ENCODE data around the gene RABGEF1.
"Not testable (repeated sequence)": the region's sequence is repeated elsewhere in the genome, so short reads cannot be mapped to it uniquely, and the experiment has no call there.

The RABGEF1 gene

DNA sequence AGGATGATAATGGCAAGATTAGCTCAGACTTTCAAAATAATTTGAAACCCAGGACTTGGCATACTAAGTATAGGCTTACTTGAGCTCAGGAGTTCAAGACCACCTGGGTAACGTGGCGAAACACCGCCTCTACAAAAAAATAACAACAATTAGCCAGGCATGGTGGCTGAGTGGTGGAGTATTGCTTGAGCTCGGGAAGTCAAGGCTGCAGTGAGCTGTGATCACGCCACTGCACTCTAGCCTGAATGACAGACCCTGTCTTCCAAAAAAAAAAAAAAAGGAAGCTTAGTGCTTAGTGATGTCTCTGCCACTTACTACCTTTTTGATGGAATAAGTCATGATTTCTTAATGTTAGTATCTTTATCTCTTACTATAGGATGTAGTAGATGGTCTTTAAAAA is 25.5 kb downstream of the RABGEF1 start:
- no peak for DNase-seq

DNA sequence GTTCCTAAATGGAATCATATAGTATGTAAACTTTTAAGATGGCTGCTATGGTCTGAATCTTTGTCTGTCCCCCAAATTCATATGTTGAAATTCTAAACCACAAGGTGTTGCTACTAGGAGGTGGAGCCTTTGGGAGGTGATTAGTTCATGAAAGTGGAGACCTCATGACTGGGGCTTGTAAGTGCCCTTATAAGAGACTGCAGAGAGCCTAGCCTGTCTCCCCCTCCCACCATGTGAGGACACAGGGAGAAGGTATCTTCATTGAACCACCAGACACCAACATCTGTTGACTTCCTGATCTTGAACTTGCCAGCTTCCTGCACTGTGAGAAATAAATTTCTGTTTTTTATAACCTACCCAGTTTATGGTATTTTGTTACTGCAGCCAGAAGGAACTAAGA is 27.0 kb downstream of the RABGEF1 start:
- not testable (repeated sequence) for DNase-seq

DNA sequence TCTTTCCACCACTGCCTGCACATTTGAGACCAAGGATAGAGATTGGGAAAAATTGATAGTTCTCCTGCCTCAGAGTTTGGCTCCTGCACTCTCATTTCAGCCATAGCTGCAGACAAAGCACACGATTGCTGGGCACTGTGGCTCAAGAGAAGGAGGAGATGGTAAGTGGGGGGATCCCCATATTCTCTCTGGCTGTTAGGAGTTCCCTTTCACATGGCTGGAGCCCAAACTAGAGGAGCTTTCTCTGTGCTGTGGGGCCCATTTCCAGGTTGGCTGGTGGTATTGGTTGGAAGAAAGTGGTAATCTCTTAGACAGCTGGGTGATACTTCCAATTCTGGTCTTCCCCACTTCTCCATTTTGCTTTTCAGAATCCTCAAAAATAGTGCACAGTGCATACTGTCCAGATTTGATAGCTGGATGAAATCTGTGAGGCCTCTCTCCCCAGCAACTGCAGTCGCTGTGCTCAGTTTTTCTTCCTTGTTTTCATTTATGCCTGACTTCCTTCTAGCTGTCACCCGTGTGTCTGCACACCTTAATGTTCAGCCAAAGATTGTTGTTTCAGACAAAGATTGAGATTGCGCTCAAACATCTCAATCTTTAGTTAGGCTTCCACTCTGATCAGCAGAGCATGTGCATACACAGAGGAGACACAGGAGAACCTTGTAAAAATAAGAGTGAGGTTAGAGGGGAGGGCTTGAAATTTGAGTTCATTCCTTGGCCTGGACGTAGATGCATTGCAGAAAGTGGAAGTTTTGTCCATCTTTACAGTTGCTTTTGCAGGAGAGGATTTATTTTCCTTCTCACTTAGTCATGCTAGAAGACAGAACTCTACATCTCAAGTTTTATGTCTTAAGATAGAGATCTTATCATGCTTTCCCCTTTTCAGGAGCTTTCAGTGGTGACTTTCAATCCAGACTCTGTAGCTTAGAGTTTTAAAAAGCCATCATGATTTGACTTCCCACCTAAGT is 28.6 kb downstream of the RABGEF1 start:
- no peak for DNase-seq

DNA sequence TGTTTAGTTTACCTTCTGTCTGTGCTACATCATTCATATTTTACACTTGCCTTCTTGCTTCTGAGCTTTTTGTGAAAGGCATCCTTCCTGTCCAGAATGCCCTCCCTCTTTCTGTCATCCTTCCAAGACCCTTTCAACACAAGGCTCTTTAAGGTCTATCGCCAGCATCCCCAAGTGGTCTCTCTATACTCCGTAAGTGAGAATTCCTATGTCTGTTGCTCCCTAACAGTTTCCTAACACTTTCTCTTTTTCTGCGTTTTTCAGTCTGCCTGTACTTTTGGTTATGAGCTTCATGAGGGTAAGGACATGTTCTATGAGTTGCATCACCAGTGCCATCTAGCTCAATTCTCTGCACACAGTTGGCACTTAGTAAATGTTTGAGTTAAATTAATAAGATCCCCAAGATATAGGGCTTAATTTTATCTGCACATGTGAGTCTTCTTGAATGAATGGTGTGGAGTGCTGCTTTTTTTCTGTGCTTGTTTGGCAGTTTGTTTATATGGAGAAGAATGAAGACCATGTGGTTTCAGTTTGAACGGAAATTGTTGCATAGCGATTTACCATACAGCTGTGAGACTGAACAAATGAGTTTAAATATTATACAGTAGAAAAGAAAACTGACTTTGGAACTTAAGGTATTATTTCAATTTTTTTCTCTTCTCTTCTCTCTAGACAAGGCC is 29.4 kb downstream of the RABGEF1 start:
- DNase-seq, result no peak

DNA sequence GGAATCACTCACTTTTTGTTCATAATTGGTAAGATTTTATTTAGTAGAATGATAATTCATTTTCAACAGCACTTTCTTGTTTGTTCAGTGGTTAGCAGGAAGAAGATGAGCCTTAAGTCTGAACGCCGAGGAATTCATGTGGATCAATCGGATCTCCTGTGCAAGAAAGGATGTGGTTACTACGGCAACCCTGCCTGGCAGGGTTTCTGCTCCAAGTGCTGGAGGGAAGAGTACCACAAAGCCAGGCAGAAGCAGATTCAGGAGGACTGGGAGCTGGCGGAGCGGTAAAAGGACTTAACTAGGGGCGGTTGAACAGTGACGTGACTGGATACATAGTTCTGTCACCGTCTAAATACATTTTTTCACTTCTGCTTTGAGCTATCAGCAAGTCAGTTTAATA is 31.3 kb downstream of the RABGEF1 start:
- no peak for DNase-seq

DNA sequence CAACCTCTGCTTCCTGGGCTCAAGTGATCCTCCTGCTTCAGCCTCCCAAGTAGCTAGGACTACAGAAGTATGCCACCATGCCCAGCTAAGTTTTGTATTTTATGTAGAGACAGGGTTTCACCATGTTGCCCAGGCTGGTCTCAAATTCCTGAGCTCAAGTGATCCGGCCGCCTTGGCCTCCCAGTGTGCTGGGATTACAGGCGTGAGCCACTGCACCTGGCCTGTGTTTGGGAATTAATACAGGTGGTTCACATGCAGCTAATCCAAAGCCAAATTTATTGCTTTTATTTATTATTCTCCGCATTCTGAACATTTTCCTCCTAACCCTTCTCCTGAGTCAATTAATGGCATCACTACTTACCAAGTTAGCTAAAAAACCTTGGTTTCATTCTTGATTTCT is 33.2 kb downstream of the RABGEF1 start:
- not testable (repeated sequence) for DNase-seq

DNA sequence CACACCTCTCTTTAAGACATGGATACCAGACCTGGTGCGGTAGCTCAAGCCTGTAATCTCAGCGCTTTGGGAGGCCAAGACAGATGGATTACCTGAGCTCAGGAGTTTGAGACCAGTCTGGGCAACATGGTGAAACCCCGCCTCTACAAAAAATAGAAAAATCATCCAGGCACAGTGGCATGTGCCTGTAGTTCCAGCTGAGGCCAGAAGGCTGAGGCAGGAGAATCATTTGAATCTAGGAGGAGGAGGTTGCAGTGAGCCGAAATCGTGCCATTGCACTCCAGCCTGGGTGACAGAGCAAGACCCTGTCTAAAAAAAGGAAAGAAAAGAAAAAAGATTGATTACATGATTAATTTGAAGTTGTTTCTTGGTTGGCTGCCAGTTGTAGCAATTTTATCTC is 35.9 kb downstream of the RABGEF1 start:
- DNase-seq, result not testable (repeated sequence)

DNA sequence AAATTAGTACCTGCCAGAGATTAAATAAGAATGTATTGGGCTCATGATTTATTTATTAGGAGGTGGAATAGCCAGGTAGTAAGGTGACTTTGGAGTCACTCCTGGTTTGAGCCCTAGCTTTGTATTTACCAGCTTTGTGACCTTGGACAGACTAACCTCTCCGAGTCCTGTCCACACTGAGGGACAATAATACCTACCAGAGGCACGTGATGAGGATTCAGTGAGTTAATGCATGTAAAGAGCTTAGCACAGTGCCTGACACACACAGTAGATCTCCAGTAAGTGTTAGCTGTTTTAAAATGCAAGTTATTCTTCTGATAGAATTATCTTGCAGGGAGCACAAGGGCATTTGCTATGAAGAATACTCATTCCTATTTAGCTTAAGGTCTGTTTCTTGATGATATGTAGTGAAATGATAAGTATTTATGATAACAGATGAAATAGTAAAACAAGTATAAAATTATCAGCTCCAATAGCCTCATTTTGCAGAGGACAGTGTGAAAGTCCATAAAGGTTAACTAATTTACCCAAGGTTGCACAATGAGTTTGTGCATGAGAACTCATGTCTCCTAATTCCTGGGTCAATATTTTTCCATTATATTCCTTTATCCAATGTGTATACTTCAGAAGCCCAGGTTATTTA is 36.4 kb downstream of the RABGEF1 start:
- DNase-seq, result no peak

DNA sequence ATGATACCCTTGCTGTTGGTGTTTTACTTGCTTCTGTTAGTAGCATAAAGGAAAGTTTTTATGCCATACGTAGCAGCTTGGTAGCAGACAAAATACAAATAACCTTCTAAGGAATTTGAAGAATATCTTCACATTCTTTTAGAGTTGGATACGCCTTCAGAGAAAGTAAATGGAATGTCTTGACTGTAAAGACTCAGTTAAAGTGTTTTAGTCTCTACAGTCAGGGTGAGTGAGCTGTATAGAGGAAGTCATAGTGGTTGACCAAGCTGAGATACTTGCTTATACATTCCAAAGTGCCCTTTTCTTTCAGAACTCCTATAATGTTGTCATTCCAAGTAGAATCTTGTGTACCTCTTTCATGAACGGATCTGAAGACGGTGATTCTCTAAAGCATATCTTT is 37.7 kb downstream of the RABGEF1 start:
- DNase-seq, result no peak

DNA sequence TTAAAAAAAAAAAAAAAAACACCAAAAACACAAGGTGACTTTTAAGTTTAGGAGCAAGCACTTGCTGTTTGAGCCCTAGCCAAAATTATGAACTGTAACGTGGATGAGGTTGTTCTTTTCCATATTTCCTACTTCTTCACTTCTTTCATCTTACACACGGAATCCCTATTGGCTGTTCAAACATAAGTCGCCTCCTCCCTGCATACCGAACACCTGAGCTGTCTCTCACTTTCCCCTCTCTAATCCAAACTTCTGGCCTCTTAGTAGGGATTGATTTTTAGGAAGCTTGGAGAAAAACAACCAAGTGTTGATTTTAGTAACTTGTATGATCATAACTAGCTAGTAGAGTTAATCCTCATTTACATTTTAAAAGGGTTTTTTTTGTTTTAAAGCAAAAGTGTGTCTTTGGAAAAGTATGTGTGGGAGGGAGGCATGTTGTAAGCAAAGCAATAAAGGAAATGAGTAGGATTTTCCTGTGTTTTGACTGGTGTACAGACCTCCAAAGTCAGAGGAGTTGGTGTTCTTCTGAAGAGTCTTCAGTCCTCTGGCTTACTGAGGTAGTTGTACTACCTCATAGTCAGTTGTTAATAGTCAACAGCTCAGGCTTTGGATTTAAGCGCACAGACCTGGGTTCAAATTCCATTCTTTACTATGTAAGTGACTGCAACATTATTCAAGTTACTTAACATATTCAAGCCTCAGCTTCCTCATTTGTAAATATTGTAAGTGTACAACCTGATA is 39.3 kb downstream of the RABGEF1 start:
- DNase-seq, result no peak

DNA sequence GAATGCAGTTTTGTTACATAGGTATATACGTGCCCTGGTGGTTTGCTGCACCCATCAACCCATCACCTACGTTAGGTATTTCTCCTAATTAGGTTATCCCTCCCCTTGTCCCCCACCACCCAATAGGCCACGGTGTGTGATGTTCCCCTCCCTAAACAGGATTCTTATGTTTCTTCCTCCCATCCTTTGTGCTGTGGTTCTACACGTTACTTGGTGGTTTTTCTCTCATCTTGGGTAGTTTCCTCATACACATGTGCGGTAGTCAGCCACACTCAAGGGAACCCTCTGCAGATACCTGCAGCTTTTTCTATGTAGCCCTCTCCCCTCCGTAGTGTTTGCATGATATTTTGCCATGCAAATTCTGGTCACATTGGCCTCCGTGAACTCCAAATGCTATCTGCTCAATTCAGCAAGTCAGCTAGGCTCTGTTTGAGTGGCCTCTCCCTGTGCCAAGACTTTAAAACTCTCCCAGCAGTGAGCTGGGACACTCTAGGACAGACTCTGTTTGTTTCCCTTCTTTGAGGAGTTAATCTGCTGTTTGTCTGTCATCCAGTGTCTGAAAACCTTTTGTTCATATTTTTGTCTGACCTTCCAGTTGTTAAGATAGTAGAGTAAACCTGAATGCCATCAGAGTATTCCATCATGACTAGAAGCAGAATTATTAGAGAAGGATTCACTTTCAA is 41.0 kb downstream of the RABGEF1 start:
- no peak for DNase-seq

DNA sequence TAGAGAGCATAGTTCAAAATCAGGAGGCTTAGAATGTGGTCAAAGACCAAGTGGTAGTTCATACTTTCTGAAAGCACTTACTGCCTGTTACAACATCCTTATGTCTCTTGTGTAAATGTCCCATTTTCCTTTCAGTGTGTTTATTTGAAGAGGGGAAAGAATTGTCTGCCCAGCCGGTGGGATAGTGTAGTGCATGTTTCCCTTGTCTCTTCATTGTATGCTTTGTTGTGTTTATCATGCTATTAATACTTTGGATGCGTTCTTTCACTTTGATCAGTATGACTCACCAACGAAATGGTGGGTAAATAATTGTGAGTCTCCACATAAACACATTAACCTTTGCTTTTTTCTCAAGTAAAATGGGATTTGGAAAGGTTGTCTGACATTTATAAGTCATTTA is 42.3 kb downstream of the RABGEF1 start:
- not testable (repeated sequence) for DNase-seq

DNA sequence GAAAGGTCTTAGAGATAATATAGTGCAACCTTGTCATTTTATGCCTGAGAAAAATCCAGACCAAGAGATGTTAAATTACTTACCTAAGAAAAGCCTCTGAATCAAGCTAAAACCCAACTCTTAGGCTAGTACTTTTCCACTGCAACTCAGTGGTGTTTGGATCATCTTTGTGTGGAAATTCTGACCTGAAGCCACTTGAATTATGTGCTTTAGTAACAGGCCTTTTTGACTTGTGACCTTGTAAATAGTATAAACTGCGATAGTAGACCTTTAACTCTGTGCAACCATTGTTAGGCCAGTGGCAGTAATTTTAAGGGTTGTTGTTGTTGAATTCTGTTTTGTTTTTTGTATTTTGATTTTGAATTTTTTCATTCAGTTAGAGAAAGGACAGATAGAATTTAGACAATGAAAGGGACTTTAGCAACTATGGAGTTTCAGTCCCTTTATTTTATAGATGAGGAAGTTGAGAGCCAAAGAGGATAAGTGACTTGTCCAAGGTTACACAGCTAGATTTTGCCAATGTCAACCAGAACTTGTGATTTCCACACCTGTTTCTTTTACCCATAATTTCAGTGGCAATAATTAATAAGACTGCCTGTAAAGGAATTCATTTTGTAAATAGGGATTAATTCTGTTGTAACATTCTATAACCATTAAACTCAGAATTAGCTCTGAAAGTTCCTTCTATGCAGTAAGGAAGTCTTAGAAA is 43.5 kb downstream of the RABGEF1 start:
- not testable (repeated sequence) for DNase-seq

DNA sequence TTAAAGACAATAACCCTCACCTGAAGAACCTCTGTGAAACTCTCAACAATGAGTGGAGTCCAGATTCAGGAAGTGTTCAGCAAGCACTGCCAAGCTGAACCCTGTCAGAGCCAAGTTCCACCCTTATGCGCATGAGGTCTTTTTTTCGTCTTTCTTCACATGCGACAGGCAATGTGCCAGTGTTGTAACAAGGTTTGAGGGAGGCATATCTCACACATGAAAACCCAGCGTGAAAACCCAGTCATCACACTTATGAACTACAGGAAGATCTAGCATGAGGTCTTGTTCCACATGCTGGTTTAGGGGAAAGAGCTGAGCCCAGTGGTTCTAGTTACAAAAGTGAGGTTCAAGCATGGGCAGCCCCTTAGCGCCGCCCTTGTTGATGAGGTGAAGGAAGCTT is 49.7 kb downstream of the RABGEF1 start:
- DNase-seq, result no peak

DNA sequence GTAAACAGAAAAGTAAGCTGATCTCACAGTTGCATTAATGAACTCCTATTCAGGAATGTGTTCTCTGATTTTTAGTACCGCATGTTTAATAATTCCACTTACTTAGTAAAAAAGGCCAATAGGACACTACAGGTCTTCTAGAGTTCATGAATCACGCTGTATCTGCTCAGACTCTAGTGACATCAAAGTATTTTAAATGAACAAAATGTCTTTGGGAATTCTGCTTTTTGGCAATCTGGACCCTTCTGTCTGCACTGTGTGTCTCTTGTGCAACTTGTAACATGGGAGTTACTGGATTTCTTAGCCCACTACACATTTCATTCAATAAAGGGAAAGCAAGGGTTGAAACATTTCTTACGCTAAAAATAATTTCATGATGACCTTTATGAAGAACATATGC is 50.2 kb downstream of the RABGEF1 start:
- no peak for DNase-seq

DNA sequence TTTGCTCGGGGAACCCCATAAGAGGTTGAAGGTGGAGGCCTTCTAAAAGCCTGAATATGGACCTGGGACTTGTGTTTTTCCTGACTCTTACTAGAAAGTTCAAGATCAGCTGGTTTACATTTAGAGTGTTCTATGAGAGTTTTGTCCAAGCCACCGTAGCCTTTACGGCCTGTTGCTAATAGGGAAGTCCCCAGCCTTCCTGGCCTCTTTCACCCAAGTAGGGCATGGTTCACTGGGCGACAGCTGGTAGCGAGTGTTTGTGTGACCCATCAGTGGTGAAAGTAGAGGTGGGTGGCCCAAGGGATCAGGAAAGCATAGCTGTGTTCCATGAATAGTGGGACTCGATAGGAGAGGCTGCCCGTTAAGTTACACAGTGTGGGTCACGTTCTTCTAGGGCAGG is 60.1 kb downstream of the RABGEF1 start:
- no peak for DNase-seq

DNA sequence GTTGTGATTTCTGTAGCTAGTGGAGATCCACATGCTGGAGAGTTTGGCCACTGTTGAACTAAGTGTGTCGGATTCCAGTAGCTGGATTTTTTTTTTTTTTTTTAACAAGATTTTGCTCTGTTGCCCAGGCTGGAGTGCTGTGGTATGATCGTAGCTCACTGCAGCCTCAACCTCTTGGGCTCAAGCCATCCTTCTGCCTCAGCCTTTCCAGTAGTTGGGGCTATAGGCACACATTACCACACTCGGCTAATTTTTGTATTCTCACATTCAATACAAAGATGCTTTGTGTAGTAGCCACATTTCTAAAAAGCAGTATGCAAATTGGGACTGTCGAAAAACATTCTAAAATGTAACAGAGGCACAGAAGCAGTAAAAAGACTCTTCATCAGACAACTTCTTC is 63.5 kb downstream of the RABGEF1 start:
- no peak for DNase-seq

DNA sequence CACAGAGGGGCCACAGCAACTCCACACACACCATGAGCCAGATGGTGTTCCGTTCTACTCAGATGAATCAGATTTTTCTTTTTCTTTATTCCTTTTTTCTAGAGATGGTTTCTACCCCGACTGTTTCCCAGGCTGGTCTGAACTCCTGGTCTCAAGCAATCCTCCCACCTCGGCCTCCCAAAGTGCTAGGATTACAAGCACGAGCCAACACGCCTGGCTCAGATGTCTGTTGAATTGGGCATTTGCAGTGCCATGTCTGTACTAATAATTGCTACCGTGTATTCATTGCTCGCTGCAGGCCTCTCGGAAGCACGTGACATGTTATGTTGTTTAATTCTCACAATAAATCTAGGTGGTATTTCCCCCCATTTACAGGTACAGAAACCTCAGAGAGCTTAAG is 67.2 kb downstream of the RABGEF1 start:
- no peak for DNase-seq

DNA sequence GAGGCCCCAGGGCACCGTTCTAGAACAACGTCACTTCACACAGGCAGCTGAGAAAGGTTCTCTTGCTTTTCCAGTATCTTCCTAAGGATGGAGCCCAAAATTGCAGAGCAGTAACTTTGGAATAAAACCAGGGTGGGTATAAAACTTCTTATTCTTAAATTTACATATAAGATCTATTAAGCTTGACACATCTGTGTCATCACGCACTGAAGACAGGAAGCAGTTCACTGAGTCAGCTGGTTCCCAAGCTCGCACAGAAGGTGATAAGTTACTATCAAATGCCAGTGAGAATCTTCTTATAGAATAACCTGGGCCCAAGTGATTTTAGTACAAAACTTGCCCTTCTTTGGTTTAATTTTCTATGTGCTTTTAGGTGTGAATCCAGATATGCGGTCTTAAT is 70.2 kb downstream of the RABGEF1 start:
- no peak for DNase-seq

DNA sequence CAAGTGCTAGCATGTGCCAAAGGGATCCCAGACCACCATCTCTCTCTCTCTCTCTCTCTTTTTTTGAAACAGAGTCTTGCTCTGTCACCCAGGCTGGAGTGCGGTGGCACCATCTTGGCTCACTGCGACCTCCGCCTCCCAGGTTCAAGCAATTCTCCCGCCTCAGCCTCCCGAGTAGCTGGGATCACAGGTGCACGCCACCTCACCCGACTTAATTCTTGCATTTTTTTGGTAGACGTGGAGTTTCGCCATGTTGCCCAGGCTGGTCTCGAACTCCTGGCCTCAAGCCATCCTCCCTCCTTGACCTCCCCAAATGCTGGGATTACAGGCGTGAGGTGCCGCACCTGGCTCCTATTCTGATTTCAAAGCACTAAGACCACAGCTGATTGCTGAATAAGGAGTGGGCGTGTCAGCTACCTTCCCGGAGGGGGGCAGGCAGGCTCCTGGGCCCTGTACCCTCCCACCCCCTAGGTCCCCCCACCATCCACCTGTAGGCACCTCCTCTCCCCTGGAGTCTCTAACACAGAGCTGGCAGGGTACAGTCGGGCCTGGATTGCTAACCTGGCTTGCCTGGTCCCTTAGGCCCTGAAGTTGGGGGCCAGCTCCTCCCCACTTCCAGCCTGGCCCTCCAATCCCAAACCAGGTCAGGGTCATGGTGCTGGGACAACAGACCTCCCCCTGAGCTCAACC is 74.8 kb downstream of the RABGEF1 start:
- not testable (repeated sequence) for DNase-seq

DNA sequence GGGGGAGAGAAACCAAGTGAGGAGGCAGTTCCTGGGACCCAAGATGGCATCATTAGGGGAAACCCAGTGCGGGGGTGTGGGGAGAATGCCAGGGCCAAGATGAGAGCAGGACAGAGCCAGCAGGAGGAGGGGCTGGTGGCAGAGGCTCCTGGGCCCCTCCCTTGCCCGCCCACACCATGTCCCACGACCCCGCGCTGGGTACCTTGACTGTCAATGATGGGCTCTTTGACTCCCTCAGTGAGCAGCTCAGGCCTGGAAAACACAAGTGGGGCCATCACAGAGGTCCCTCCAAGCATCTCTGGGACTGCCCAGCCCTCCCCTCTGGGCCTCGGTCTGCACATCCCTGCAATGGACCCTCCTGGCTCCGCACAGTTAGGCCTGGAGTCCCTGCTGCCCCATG is 75.4 kb downstream of the RABGEF1 start:
- no peak for DNase-seq

Data from activated CD4-positive, alpha-beta T cell treated with anti-CD3 and anti-CD28 coated beads, Interleukin-2, amount 50 U/mL, for 4 hours (primary cell).